H9 (cell line): ENCODE results near the gene MYH9. TPM values are rescaled to one million over a fixed set of nuclear protein-coding genes. Genes with fewer than 3 reads are reported as not detected.

Experiments
- DNase-seq: peaks from one replicate; pipeline ENCODE4 v3.0.0-alpha.2; 2017
- H2AFZ ChIP-seq: one replicate; pipeline ENCODE4 v1.6.1; 2013; ENCODE audit warnings: mild to moderate bottlenecking, low read length, control low read depth, moderate library complexity
- H2AK5ac ChIP-seq: 2 replicates; pipeline ENCODE4 v1.6.1; 2013; ENCODE audit warnings: low read length, control low read depth, mixed read lengths; ENCODE audit not compliant: insufficient read length
- H2BK120ac ChIP-seq: one replicate; pipeline ENCODE4 v1.6.1; 2013; ENCODE audit warnings: low read depth, mild to moderate bottlenecking, low read length, control low read depth, inconsistent platforms; ENCODE audit not compliant: poor library complexity, severe bottlenecking
- H2BK12ac ChIP-seq: 2 replicates; pipeline ENCODE4 v1.6.1; 2013; ENCODE audit warnings: low read length, control low read depth, mixed read lengths, low read depth; ENCODE audit not compliant: insufficient read length
- H2BK15ac ChIP-seq: 2 replicates; pipeline ENCODE4 v1.6.1; 2013; ENCODE audit warnings: low read depth, low read length, control low read depth
- H2BK20ac ChIP-seq: one replicate; pipeline ENCODE4 v1.6.1; 2013; ENCODE audit warnings: low read depth, mild to moderate bottlenecking, low read length, control low read depth, inconsistent platforms; ENCODE audit not compliant: poor library complexity, severe bottlenecking
- H2BK5ac ChIP-seq: 2 replicates; pipeline ENCODE4 v1.6.1; 2013; ENCODE audit warnings: low read length, control low read depth, mixed read lengths; ENCODE audit not compliant: insufficient read length
- H3K14ac ChIP-seq: 2 replicates; pipeline ENCODE4 v1.6.1; 2013; ENCODE audit warnings: low read length, control low read depth; ENCODE audit not compliant: insufficient read depth
- H3K18ac ChIP-seq: 2 replicates; pipeline ENCODE4 v1.6.1; 2013; ENCODE audit warnings: low read depth, mild to moderate bottlenecking, mixed read lengths, low read length, control low read depth; ENCODE audit not compliant: insufficient read length
- H3K23ac ChIP-seq: 2 replicates; pipeline ENCODE4 v1.6.1; 2013; ENCODE audit warnings: low read length, control low read depth, mixed read lengths, low read depth; ENCODE audit not compliant: insufficient read length
- H3K23me2 ChIP-seq: 2 replicates; pipeline ENCODE4 v1.6.1; 2013; ENCODE audit warnings: low read depth, mild to moderate bottlenecking, mixed read lengths, low read length, control low read depth; ENCODE audit not compliant: insufficient read length, poor library complexity, severe bottlenecking
- H3K27ac ChIP-seq: 2 replicates; pipeline ENCODE4 v1.5.1; 2013; ENCODE audit warnings: low read length, control low read depth, mixed read lengths, low read depth; ENCODE audit not compliant: insufficient read length
- H3K27me3 ChIP-seq: 2 replicates; pipeline ENCODE4 v1.6.1; 2013; ENCODE audit warnings: low read length, control low read depth, inconsistent platforms; ENCODE audit not compliant: insufficient read depth
- H3K4ac ChIP-seq: 2 replicates; pipeline ENCODE4 v1.6.1; 2013; ENCODE audit warnings: low read depth, mild to moderate bottlenecking, control low read depth, inconsistent platforms, low read length, moderate library complexity
- H3K4me1 ChIP-seq: 2 replicates; pipeline ENCODE4 v1.6.1; 2013; ENCODE audit warnings: low read length, control low read depth, inconsistent platforms; ENCODE audit not compliant: insufficient read depth
- H3K4me2 ChIP-seq: 2 replicates; pipeline ENCODE4 v1.6.1; 2013; ENCODE audit warnings: low read length, control low read depth, mixed read lengths; ENCODE audit not compliant: insufficient read length, insufficient read depth
- H3K56ac ChIP-seq: 2 replicates; pipeline ENCODE4 v1.6.1; 2013; ENCODE audit warnings: low read depth, mild to moderate bottlenecking, mixed read lengths, low read length, control low read depth; ENCODE audit not compliant: insufficient read length
- H3K79me1 ChIP-seq: 2 replicates; pipeline ENCODE4 v1.6.1; 2013; ENCODE audit warnings: low read depth, mild to moderate bottlenecking, moderate library complexity, low read length, control low read depth, inconsistent platforms; ENCODE audit not compliant: insufficient read depth, poor library complexity, severe bottlenecking
- H3K79me2 ChIP-seq: 2 replicates; pipeline ENCODE4 v1.6.1; 2013; ENCODE audit warnings: low read length, control low read depth, inconsistent platforms; ENCODE audit not compliant: insufficient read depth
- H3K9ac ChIP-seq: 2 replicates; pipeline ENCODE4 v1.6.1; 2013; ENCODE audit warnings: low read length, control low read depth, mixed read lengths; ENCODE audit not compliant: insufficient read length; ENCODE audit errors: extremely low read depth
- H3K9me3 ChIP-seq: one replicate; pipeline ENCODE4 v1.6.1; 2013; ENCODE audit warnings: low read depth, low read length, inconsistent platforms; ENCODE audit not compliant: control insufficient read depth
- H3T11ph ChIP-seq: one replicate; pipeline ENCODE4 v1.6.1; 2013; ENCODE audit warnings: mild to moderate bottlenecking, low read length, control low read depth, inconsistent platforms
- H4K20me1 ChIP-seq: one replicate; pipeline ENCODE4 v1.6.1; 2013; ENCODE audit not compliant: control insufficient read depth, insufficient read length, insufficient read depth
- H4K5ac ChIP-seq: 2 replicates; pipeline ENCODE4 v1.6.1; 2013; ENCODE audit warnings: low read depth, mild to moderate bottlenecking, mixed read lengths, low read length, control low read depth; ENCODE audit not compliant: insufficient read length
- H4K8ac ChIP-seq: replicated peaks from 2 replicates; pipeline ENCODE4 v1.6.1; 2013; ENCODE audit warnings: low read length, control low read depth, mixed read lengths, low read depth; ENCODE audit not compliant: insufficient read length
- H4K91ac ChIP-seq: 2 replicates; pipeline ENCODE4 v1.6.1; 2013; ENCODE audit warnings: low read depth, mild to moderate bottlenecking, moderate library complexity, mixed read lengths, low read length, control low read depth; ENCODE audit not compliant: insufficient read length
- H3K27ac Mint-ChIP-seq, 3 experiments: 2 replicates in 2 of 3; 3 replicates in 1 of 3; pipeline ENCODE4 v1.8.0; 2020 to 2021; ENCODE audit warnings: mixed read lengths in 3 of 3, mild to moderate bottlenecking in 1 of 3, moderate library complexity in 1 of 3
- H3K27me3 Mint-ChIP-seq: 2 replicates; pipeline ENCODE4 v1.8.0; 2021; ENCODE audit warnings: low read depth, mild to moderate bottlenecking, moderate library complexity, mixed read lengths
- H3K36me3 Mint-ChIP-seq, 3 experiments: 2 replicates in 2 of 3; 3 replicates in 1 of 3; pipeline ENCODE4 v1.8.0; 2020 to 2021; ENCODE audit warnings: low read depth in 3 of 3, mixed read lengths in 3 of 3; ENCODE audit not compliant: insufficient read depth in 1 of 3
- H3K4me1 Mint-ChIP-seq, 2 experiments: 2 replicates each; pipeline ENCODE4 v1.8.0; 2020; ENCODE audit warnings: mixed read lengths in 2 of 2
- H3K4me3 Mint-ChIP-seq, 2 experiments: 2 replicates in 1 of 2; 3 replicates in 1 of 2; pipeline ENCODE4 v1.8.0; 2020 to 2021; ENCODE audit warnings: mild to moderate bottlenecking in 2 of 2, mixed read lengths in 2 of 2, moderate library complexity in 1 of 2
- H3K9me3 Mint-ChIP-seq, 2 experiments: 2 replicates in 1 of 2; 3 replicates in 1 of 2; pipeline ENCODE4 v1.8.0; 2020; ENCODE audit warnings: mild to moderate bottlenecking in 2 of 2, mixed read lengths in 2 of 2, moderate library complexity in 1 of 2
- WGBS: extraction: QIAGEN DNeasy Blood & Tissue Kit; methylation state at CpG from one replicate; pipeline ENCODE4 v1.1.7; 2013; ENCODE audit warnings: missing lambda C conversion rate, low lambda C conversion rate, mixed read lengths; ENCODE audit not compliant: insufficient read length; ENCODE audit errors: extremely low coverage; 5-methylcytosine and 5-hydroxymethylcytosine counted together
- total RNA-seq: library from RNA; stranded (reverse); gene quantifications from 2 replicates; pipeline ENCODE4 v1.2.1, GENCODE V29; 2021
- TF ChIP-seq, protein P1 (sequence below): fragments of 200-600 bp; sonication (generic); conservative IDR thresholded peaks from 3 replicates; pipeline ENCODE4 v1.8.0; 2021; ENCODE audit warnings: antibody characterized with exemption, mild to moderate bottlenecking

The MYH9 gene
- total RNA-seq, 1 experiment from 2014 or later = 266 TPM

DNA sequence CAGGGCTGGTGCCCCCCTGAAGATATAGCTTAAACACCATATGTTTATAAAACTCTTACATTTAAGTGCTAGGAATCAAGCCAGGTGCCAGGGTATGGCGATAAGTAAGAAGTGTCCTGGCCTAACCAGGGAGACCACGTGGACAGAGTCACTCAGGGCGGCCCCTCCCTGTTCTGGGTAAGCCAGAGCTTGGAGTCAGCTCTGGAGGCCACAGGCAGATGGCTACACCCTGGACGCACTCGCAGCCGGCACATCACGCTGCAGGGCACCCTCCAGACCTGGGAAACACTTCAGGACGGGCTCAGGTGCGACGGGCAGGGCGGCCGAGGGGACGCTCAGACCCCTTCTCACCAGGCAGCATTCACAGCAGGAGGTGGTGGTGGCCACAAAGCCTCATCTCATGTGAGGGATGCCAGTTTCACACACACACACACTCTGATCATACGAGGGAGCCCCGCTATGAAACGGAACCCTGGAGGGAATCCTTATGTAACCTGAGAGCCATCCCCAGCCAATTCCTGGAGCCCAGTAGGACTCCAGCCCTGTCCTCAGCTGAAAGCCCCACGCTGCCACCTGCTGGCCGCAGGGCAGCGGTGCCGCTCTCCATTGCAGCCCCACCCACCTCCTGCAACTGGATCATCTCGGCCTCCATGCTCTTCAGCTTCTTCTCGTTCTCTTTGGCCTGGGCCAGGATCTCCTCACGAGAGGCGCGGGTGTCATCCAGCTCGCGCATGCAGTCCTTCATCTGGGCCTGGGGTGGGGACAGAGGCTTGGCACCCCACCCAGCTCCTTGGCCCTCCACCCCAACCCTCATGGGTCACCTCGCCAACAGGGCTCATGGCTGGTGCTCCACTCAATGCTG is 101.4 kb downstream of the MYH9 start:
- TF ChIP-seq, protein P1, sequence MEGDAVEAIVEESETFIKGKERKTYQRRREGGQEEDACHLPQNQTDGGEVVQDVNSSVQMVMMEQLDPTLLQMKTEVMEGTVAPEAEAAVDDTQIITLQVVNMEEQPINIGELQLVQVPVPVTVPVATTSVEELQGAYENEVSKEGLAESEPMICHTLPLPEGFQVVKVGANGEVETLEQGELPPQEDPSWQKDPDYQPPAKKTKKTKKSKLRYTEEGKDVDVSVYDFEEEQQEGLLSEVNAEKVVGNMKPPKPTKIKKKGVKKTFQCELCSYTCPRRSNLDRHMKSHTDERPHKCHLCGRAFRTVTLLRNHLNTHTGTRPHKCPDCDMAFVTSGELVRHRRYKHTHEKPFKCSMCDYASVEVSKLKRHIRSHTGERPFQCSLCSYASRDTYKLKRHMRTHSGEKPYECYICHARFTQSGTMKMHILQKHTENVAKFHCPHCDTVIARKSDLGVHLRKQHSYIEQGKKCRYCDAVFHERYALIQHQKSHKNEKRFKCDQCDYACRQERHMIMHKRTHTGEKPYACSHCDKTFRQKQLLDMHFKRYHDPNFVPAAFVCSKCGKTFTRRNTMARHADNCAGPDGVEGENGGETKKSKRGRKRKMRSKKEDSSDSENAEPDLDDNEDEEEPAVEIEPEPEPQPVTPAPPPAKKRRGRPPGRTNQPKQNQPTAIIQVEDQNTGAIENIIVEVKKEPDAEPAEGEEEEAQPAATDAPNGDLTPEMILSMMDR = peak; percentile 96
- H3K18ac ChIP-seq = no peak overlapping the region
- no peak overlapping the region for H2BK15ac ChIP-seq
- no peaks in the 10 kb centered on the region for H3K79me2 ChIP-seq
- no peak overlapping the region for H3K56ac ChIP-seq
- peak overlapping the region in 1 of 3 experiments; percentile 79; a peak in 2 of 7 replicates for H3K27ac Mint-ChIP-seq
- H3K23me2 ChIP-seq = no peaks in the 10 kb centered on the region
- no peaks in the 10 kb centered on the region; a peak in 1 of 5 replicates for H3K9me3 Mint-ChIP-seq
- no peak overlapping the region for H3K4me3 Mint-ChIP-seq
- no peak overlapping the region for H3K27ac ChIP-seq
- H3K14ac ChIP-seq = no peak overlapping the region
- no peaks in the 10 kb centered on the region for H3K79me1 ChIP-seq
- no peaks in the 10 kb centered on the region for H3K27me3 Mint-ChIP-seq
- H4K5ac ChIP-seq = no peak overlapping the region
- H3T11ph ChIP-seq = no peak overlapping the region
- WGBS = no CpG with 5 or more reads among the region's 28 CpGs
- no peak overlapping the region for H2AK5ac ChIP-seq
- no peak overlapping the region for H2BK5ac ChIP-seq
- peak; percentile 89 for DNase-seq
- no peaks in the 10 kb centered on the region for H3K27me3 ChIP-seq
- H4K20me1 ChIP-seq = no peaks in the 10 kb centered on the region
- H3K4me1 ChIP-seq = no peaks in the 10 kb centered on the region
- H2BK20ac ChIP-seq = no peak overlapping the region
- peaks cover 2 to 9% of the 10 kb centered on the region in 2 experiments; a peak in 3 of 4 replicates for H3K4me1 Mint-ChIP-seq
- H3K9ac ChIP-seq = no peak overlapping the region
- no peak overlapping the region for H3K23ac ChIP-seq
- H2BK120ac ChIP-seq = no peak overlapping the region
- H2AFZ ChIP-seq = no peak overlapping the region
- no peak overlapping the region for H2BK12ac ChIP-seq
- no peak overlapping the region for H3K4ac ChIP-seq
- no peak overlapping the region for H4K91ac ChIP-seq
- no peak overlapping the region for H3K4me2 ChIP-seq
- no peaks in the 10 kb centered on the region for H3K9me3 ChIP-seq
- peaks cover 57 to 95% (median 91%) of the 10 kb centered on the region in 3 experiments for H3K36me3 Mint-ChIP-seq
- H4K8ac ChIP-seq = no peak overlapping the region
